Parathyroid adenoma (tissue), 2 donors: ENCODE data around the gene PALS2.
A peak's percentile ranks its signal among the peaks of the same experiment; 100 is the strongest.

Experiments
- H2AFZ ChIP-seq: fragments of 300-600 bp; sonication (generic); one replicate; pipeline ENCODE4 v1.7.0; 2017; ENCODE audit warnings: antibody characterized with exemption, mild to moderate bottlenecking
- H3K27ac ChIP-seq: fragments of 300-600 bp; sonication (generic); one replicate; pipeline ENCODE4 v1.7.0; 2017
- H3K27me3 ChIP-seq: fragments of 300-600 bp; sonication (generic); one replicate; pipeline ENCODE4 v1.7.0; 2017; ENCODE audit warnings: low read length; ENCODE audit not compliant: control insufficient read depth, insufficient read depth
- H3K36me3 ChIP-seq: fragments of 300-600 bp; sonication (generic); one replicate; pipeline ENCODE4 v1.7.0; 2017; ENCODE audit warnings: low read length; ENCODE audit not compliant: control insufficient read depth, insufficient read depth
- H3K4me1 ChIP-seq: fragments of 300-600 bp; sonication (generic); one replicate; pipeline ENCODE4 v1.7.0; 2017; ENCODE audit warnings: control low read depth
- H3K4me2 ChIP-seq: fragments of 300-600 bp; sonication (generic); one replicate; pipeline ENCODE4 v1.7.0; 2017; ENCODE audit warnings: low read length
- H3K4me3 ChIP-seq: fragments of 300-600 bp; sonication (generic); one replicate; pipeline ENCODE4 v1.7.0; 2017; ENCODE audit warnings: low read depth, low read length
- H3K79me2 ChIP-seq: fragments of 300-600 bp; sonication (generic); one replicate; pipeline ENCODE4 v1.7.0; 2017; ENCODE audit warnings: control low read depth
- H3K9ac ChIP-seq: fragments of 300-600 bp; sonication (generic); one replicate; pipeline ENCODE4 v1.7.0; 2017; ENCODE audit warnings: mild to moderate bottlenecking
- H3K9me3 ChIP-seq: fragments of 300-600 bp; sonication (generic); one replicate; pipeline ENCODE4 v1.7.0; 2017; ENCODE audit warnings: low read length; ENCODE audit not compliant: control insufficient read depth
- TF ChIP-seq, protein P1 (sequence below): fragments of 300-600 bp; sonication (generic); IDR thresholded peaks from one replicate; pipeline ENCODE4 v1.7.0; 2017; ENCODE audit warnings: antibody characterized with exemption, mild to moderate bottlenecking
- donor health status: primary hyperparathyroidism.

The PALS2 gene

DNA sequence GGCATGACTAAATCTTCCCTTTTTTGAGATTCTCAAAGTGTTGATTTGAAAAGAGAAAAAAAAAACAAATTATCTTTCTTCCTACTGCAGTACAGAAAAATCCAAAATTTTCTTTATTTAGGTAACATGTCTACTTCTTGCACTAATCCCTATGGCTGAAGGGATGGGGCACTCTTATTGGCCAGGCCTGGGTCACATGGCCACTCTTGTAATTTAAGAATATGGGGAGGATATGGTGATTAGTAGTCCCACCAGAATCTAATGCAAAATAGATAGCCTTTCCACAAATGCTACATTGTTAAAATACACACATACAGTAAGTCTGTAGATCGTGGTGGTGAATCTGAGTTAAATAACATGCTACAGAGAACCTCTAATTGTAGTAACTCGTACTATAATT is 7.0 kb upstream of the PALS2 start:
- TF ChIP-seq, protein P1, sequence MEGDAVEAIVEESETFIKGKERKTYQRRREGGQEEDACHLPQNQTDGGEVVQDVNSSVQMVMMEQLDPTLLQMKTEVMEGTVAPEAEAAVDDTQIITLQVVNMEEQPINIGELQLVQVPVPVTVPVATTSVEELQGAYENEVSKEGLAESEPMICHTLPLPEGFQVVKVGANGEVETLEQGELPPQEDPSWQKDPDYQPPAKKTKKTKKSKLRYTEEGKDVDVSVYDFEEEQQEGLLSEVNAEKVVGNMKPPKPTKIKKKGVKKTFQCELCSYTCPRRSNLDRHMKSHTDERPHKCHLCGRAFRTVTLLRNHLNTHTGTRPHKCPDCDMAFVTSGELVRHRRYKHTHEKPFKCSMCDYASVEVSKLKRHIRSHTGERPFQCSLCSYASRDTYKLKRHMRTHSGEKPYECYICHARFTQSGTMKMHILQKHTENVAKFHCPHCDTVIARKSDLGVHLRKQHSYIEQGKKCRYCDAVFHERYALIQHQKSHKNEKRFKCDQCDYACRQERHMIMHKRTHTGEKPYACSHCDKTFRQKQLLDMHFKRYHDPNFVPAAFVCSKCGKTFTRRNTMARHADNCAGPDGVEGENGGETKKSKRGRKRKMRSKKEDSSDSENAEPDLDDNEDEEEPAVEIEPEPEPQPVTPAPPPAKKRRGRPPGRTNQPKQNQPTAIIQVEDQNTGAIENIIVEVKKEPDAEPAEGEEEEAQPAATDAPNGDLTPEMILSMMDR, result no peak
- no peak overlapping the region for H3K9ac ChIP-seq
- H3K79me2 ChIP-seq, result no peaks in the 10 kb centered on the region
- H3K27me3 ChIP-seq, result no peaks in the 10 kb centered on the region
- no peak overlapping the region for H3K27ac ChIP-seq
- no peak overlapping the region for H2AFZ ChIP-seq
- H3K36me3 ChIP-seq, result no peaks in the 10 kb centered on the region
- no peaks in the 10 kb centered on the region for H3K9me3 ChIP-seq
- H3K4me2 ChIP-seq, result no peak overlapping the region
- no peaks in the 10 kb centered on the region for H3K4me1 ChIP-seq
- H3K4me3 ChIP-seq, result no peak overlapping the region

DNA sequence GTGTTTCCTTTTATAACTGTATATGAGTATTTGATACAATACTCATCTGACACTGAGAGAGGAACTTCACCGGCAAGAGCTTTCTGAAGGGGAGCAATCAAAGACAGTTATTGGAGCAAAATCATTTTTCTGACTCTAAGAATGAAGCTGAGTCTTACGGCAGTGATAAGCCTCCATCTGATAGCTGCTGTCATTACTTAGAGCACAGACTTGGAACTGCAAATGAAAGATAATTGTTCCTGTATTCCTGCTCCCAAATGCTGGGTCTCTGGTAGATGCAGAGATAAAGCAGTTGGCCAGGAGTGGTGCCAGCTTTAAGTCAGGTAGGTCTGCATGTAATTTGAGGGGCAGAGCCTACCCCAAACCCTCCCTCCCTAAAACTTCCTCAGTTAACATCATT is 2.3 kb upstream of the PALS2 start:
- TF ChIP-seq, protein P1, result no peak
- Histone ChIP-seq H3K9me3 (no peaks in the 10 kb centered on the region), H2AFZ (no peak overlapping the region), H3K27me3 (no peaks in the 10 kb centered on the region), H3K9ac (no peak overlapping the region), H3K4me3 (no peak overlapping the region), H3K27ac (no peak overlapping the region), H3K4me1 (no peaks in the 10 kb centered on the region), H3K79me2 (no peaks in the 10 kb centered on the region), H3K4me2 (no peak overlapping the region), H3K36me3 (no peaks in the 10 kb centered on the region)

DNA sequence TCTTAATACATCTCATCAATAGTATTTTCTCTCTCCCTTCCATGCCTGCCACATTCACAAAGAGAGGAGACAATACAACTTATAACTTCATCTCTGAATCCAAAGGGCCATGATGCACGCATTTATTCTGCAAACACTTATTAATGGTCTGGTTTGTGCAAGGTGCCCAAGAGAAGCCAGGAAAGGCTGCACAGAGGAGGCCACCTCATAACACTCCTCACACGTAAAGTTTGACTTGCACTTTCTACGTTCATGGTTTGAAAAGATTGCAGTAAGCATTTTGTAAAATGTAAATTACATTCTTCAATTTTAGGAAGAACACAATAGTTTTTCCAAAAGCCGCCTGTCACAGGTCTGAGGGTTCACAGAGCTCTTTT is 1.2 kb upstream of the PALS2 start:
- Histone ChIP-seq H3K27me3 (no peaks in the 10 kb centered on the region), H2AFZ (no peak overlapping the region), H3K4me1 (no peaks in the 10 kb centered on the region), H3K36me3 (no peaks in the 10 kb centered on the region), H3K9me3 (no peaks in the 10 kb centered on the region), H3K27ac (no peak overlapping the region), H3K4me2 (no peak overlapping the region), H3K4me3 (no peak overlapping the region), H3K9ac (no peak overlapping the region), H3K79me2 (no peaks in the 10 kb centered on the region)
- TF ChIP-seq, protein P1, result no peak

DNA sequence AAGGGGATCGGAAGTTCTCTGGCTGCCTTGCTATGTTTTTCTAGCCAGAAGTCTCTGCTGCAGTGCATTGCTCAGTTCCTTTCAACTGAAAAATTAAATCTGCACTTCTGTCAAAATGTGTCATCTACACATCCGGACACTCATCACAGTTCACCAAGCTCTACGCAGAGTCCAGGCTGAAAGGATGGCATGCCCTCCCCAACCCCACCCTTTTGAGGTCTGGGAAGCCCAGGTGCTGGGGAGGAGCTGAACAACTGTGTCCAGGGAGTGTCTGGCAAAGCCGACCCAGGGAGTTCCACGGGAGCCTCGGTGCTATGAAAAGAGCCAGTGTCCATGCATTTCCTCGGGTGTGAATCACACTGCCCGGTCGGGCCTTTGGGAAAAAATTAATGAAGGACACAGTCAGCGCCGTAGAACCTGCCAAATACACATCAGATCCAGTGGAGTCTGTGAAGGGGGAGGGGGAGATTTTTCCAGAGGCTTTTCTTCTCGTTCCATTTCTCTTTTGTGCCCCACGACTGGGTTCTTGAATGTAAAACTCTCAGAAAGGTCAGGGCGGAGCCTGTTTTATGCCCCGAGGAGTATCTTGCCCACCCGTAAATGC is 757 bp upstream of the PALS2 start:
- H3K9me3 ChIP-seq, result no peaks in the 10 kb centered on the region
- H3K36me3 ChIP-seq, result no peaks in the 10 kb centered on the region
- peak overlapping the region; percentile 77 for H3K4me2 ChIP-seq
- peak overlapping the region; percentile 75 for H3K4me3 ChIP-seq
- peak overlapping the region; percentile 99 for H2AFZ ChIP-seq
- TF ChIP-seq, protein P1, result no peak
- peak overlapping the region; percentile 60 for H3K27ac ChIP-seq
- H3K4me1 ChIP-seq, result no peaks in the 10 kb centered on the region
- no peak overlapping the region for H3K9ac ChIP-seq
- no peaks in the 10 kb centered on the region for H3K27me3 ChIP-seq
- no peaks in the 10 kb centered on the region for H3K79me2 ChIP-seq
